OCI-LY3 (cell line): ENCODE data around the gene NT5E.

Source experiments
- EZH2phosphoT487 ChIP-seq: fragments of 200-600 bp; shearing (Covaris generic); IDR thresholded peaks from 2 replicates; pipeline ENCODE4 v1.6.1; 2018; ENCODE audit warnings: antibody characterized with exemption, mixed run types, low read depth
- TF ChIP-seq, protein P1 (sequence below): fragments of 200-600, 300-600 bp; sonication (generic); IDR thresholded peaks from 2 replicates; pipeline ENCODE4 v1.5.1; 2014; ENCODE audit warnings: antibody characterized with exemption, low read length, low read depth

DNA sequence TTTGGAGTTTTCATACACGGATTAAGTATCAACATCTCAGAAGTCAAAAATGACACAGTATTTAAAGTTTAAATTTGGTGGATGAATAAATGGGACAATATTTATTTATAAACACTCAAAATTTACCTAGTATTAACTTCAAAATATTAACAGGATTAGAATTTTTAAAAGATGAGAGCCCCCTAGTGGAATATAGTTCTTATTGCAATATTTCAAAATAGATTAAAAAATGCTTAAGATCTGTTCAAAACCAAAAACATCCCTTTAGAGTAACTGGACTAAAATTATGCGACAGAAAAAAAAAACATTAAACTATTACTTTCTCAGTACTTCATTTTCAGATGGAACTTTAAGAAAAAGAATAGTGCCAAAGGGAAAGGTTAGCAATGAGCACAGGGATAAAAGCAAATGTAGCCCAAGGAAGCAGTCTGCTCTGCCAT is 87.2 kb downstream of the NT5E start:
- TF ChIP-seq, protein P1, sequence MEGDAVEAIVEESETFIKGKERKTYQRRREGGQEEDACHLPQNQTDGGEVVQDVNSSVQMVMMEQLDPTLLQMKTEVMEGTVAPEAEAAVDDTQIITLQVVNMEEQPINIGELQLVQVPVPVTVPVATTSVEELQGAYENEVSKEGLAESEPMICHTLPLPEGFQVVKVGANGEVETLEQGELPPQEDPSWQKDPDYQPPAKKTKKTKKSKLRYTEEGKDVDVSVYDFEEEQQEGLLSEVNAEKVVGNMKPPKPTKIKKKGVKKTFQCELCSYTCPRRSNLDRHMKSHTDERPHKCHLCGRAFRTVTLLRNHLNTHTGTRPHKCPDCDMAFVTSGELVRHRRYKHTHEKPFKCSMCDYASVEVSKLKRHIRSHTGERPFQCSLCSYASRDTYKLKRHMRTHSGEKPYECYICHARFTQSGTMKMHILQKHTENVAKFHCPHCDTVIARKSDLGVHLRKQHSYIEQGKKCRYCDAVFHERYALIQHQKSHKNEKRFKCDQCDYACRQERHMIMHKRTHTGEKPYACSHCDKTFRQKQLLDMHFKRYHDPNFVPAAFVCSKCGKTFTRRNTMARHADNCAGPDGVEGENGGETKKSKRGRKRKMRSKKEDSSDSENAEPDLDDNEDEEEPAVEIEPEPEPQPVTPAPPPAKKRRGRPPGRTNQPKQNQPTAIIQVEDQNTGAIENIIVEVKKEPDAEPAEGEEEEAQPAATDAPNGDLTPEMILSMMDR, result peak; percentile 55
- TF ChIP-seq EZH2phosphoT487, result no peak
